Keratinocyte (primary cell): ENCODE results near the gene GRB10. TPM values are rescaled to one million over a fixed set of nuclear protein-coding genes. Genes with fewer than 3 reads are reported as not detected.

Experiments
- DNase-seq: peaks from one replicate; pipeline ENCODE4 v3.0.0-alpha.2; 2011; ENCODE audit warnings: low read depth, missing footprints, low spot score
- FAIRE-seq: peaks from 2 replicates; lab custom pipeline; 2011; peaks lifted over from hg19 to GRCh38; lab: Jason Lieb, UNC
- H2AFZ ChIP-seq: 2 replicates; pipeline ENCODE4 v1.6.0; 2012; ENCODE audit warnings: low read length, control low read depth, inconsistent platforms; ENCODE audit not compliant: control insufficient read depth
- H3K27ac ChIP-seq: 2 replicates; pipeline ENCODE4 v1.5.1; 2011; ENCODE audit warnings: low read length; ENCODE audit not compliant: control insufficient read depth, insufficient read depth
- H3K27me3 ChIP-seq: 3 replicates; pipeline ENCODE4 v1.6.0; 2011; ENCODE audit warnings: low read length; ENCODE audit not compliant: control insufficient read depth, insufficient read depth; ENCODE audit errors: extremely low read depth
- H3K36me3 ChIP-seq, 2 experiments: 2 replicates in 1 of 2; 3 replicates in 1 of 2; pipeline ENCODE4 v1.5.1; 2011; ENCODE audit warnings: low read length in 2 of 2, mild to moderate bottlenecking in 1 of 2; ENCODE audit not compliant: control insufficient read depth in 2 of 2, insufficient read depth in 2 of 2; ENCODE audit errors: extremely low read depth in 1 of 2
- H3K4me1 ChIP-seq: 3 replicates; pipeline ENCODE4 v1.5.1; 2011; ENCODE audit warnings: low read length; ENCODE audit not compliant: control insufficient read depth, insufficient read depth; ENCODE audit errors: extremely low read depth
- H3K4me2 ChIP-seq: 3 replicates; pipeline ENCODE4 v1.6.0; 2011; ENCODE audit warnings: low read depth, low read length; ENCODE audit not compliant: control insufficient read depth, insufficient read depth; ENCODE audit errors: extremely low read depth
- H3K4me3 ChIP-seq, 3 experiments: fragments of 200-600 bp in 1 of 3; sonication (generic) in 1 of 3; 2 replicates in 2 of 3; 3 replicates in 1 of 3; pipeline ENCODE4 v1.5.1; 2011 to 2016; ENCODE audit warnings: low read length in 3 of 3, mild to moderate bottlenecking in 3 of 3, control low read depth in 2 of 3, inconsistent platforms in 1 of 3, low read depth in 1 of 3, mixed read lengths in 1 of 3, mixed run types in 1 of 3, moderate library complexity in 1 of 3; ENCODE audit not compliant: control insufficient read depth in 2 of 3, insufficient read depth in 2 of 3; ENCODE audit errors: extremely low read depth in 1 of 3
- H3K79me2 ChIP-seq: 2 replicates; pipeline ENCODE4 v1.6.0; 2012; ENCODE audit warnings: low read length; ENCODE audit not compliant: control insufficient read depth, insufficient read depth
- H3K9ac ChIP-seq: 3 replicates; pipeline ENCODE4 v1.6.0; 2011; ENCODE audit warnings: low read length; ENCODE audit not compliant: control insufficient read depth, insufficient read depth; ENCODE audit errors: extremely low read depth
- H3K9me1 ChIP-seq: 3 replicates; pipeline ENCODE4 v1.6.0; 2011; ENCODE audit warnings: low read length; ENCODE audit not compliant: control insufficient read depth, insufficient read depth; ENCODE audit errors: extremely low read depth
- H3K9me3 ChIP-seq: 2 replicates; pipeline ENCODE4 v1.5.1; 2012; ENCODE audit warnings: low read depth, low read length; ENCODE audit not compliant: control insufficient read depth
- H4K20me1 ChIP-seq: 3 replicates; pipeline ENCODE4 v1.6.0; 2011; ENCODE audit warnings: low read length; ENCODE audit not compliant: control insufficient read depth, insufficient read depth; ENCODE audit errors: extremely low read depth
- CTCF ChIP-seq, 3 experiments: IDR thresholded peaks in 1 of 3; conservative IDR thresholded peaks in 1 of 3; optimal IDR thresholded peaks in 1 of 3; 2 replicates in 2 of 3; 3 replicates in 1 of 3; pipeline versions ENCODE3 to v1.5.1; 2011; ENCODE audit warnings: low read length in 3 of 3, mild to moderate bottlenecking in 3 of 3, moderate library complexity in 2 of 3, control low read depth in 1 of 3, inconsistent platforms in 1 of 3; ENCODE audit not compliant: insufficient read depth in 2 of 3; ENCODE audit errors: extremely low read depth in 1 of 3
- EZH2 ChIP-seq: IDR thresholded peaks from one replicate; pipeline ENCODE4 v1.6.1; 2012; ENCODE audit warnings: inconsistent platforms, mild to moderate bottlenecking, low read length, moderate library complexity
- dilution Hi-C: fragments of 300-500 bp; cut with MboI; formaldehyde crosslinking; loops from one replicate; pipeline ENCODE4 v1.7.0; 2020; ENCODE audit warnings: low sequenced_read_pairs; ENCODE audit not compliant: extremely low pct_ligation_motif_present
- polyA plus RNA-seq, 5 experiments: library from polyadenylated mRNA; depleted of rRNA in 3 of 5; stranded (reverse) in 3 of 5; stranded (forward) in 1 of 5; unstranded in 1 of 5; fragments of >200 nt; gene quantifications; 1 replicate in 1 of 5; 2 replicates in 3 of 5; 3 replicates in 1 of 5; pipeline versions ENCODE4 v1.2.1 to v1.2.3, GENCODE V29; 2011 to 2012; ENCODE audit warnings: missing spikeins in 2 of 5, low read depth in 1 of 5, low replicate concordance in 1 of 5

The GRB10 gene
- polyA plus RNA-seq, 1 donor (not counting 4 experiments of a cell fraction or from before 2014, with no cell fraction given), result 4.4 TPM

- no peaks in the 10 kb centered on the region for H3K9me1 ChIP-seq
- H3K4me2 ChIP-seq, result no peak overlapping the region
- dilution Hi-C loops, result no loop called here
- DNase-seq (no peak), FAIRE-seq (no peak)
- peaks cover 4% of the 10 kb centered on the region for H3K27me3 ChIP-seq
- H3K9me3 ChIP-seq, result no peaks in the 10 kb centered on the region
- no peaks in the 10 kb centered on the region for H4K20me1 ChIP-seq
- H3K9ac ChIP-seq, result no peak overlapping the region
- H3K36me3 ChIP-seq, result no peaks in the 10 kb centered on the region
- peaks cover 9% of the 10 kb centered on the region for H3K4me1 ChIP-seq
- H3K79me2 ChIP-seq, result no peaks in the 10 kb centered on the region
- TF ChIP-seq CTCF (optimal IDR thresholded peaks at IDR 0.05 in 1 of 3, IDR thresholded peaks at IDR 0.05 in 1 of 3, conservative IDR thresholded peaks at IDR 0.05 in 1 of 3; ENCODE audit: extremely low read depth in 1 of 3, insufficient read depth in 2 of 3, low read length in 3 of 3) (no peak), EZH2 (no peak)
- H3K4me3 ChIP-seq, result no peak overlapping the region
- no peak overlapping the region for H2AFZ ChIP-seq
- H3K27ac ChIP-seq, result no peak overlapping the region
Observed at GRCh38 chr7:50653126-50653864, 129.4 kb downstream of the GRB10 start.

- H3K27ac ChIP-seq, result no peak overlapping the region
Observed at GRCh38 chr7:50652400-50653125, 130.1 kb downstream of the GRB10 start.

More at GRCh38 chr7:50652400-50653125, 130.1 kb downstream of the GRB10 start:
- TF ChIP-seq EZH2 (no peak), CTCF (optimal IDR thresholded peaks at IDR 0.05 in 1 of 3, IDR thresholded peaks at IDR 0.05 in 1 of 3, conservative IDR thresholded peaks at IDR 0.05 in 1 of 3; ENCODE audit: extremely low read depth in 1 of 3, insufficient read depth in 2 of 3, low read length in 3 of 3) (no peak)
- Histone ChIP-seq H3K27me3 (peaks cover 4% of the 10 kb centered on the region), H4K20me1 (no peaks in the 10 kb centered on the region), H3K79me2 (no peaks in the 10 kb centered on the region), H3K4me2 (no peak overlapping the region), H3K4me3 (no peak overlapping the region), H3K9ac (no peak overlapping the region), H3K9me3 (no peaks in the 10 kb centered on the region), H3K4me1 (peaks cover 9% of the 10 kb centered on the region), H3K9me1 (no peaks in the 10 kb centered on the region), H3K36me3 (no peaks in the 10 kb centered on the region), H2AFZ (no peak overlapping the region)
- dilution Hi-C loops, result no loop called here
- DNase-seq (no peak), FAIRE-seq (no peak)
